Psoas muscle (tissue), 8 donors: Measurements from ENCODE around the gene KCP. TPM values are rescaled to one million over a fixed set of nuclear protein-coding genes. Genes with fewer than 3 reads are reported as not detected.
A peak's percentile ranks its signal among the peaks of the same experiment; 100 is the strongest.
"Not testable (repeated sequence)": the region's sequence is repeated elsewhere in the genome, so short reads cannot be mapped to it uniquely, and the experiment has no call there.

Experiments used
- ATAC-seq, 4 donors: fragments of 200-7000 bp; cut with Tn5 transposase; one replicate each; pipeline ENCODE4 v1.9.1; 2020; ENCODE audit warnings: moderate library complexity in 3 of 4, mild to moderate bottlenecking in 2 of 4
- DNase-seq, 2 donors: peaks; one replicate each; pipeline ENCODE4 v3.0.0-alpha.2; 2020
- H3K27ac ChIP-seq: fragments of 200-600 bp; one replicate; pipeline ENCODE4 v1.8.0; 2022
- H3K27me3 ChIP-seq, 3 donors: fragments of 200-600 bp in 1 of 3; one replicate each; pipeline versions ENCODE4 v1.6.1 to v1.8.0; 2013 to 2022; ENCODE audit warnings: low read length in 2 of 3, mild to moderate bottlenecking in 2 of 3, moderate library complexity in 1 of 3; ENCODE audit not compliant: insufficient read depth in 3 of 3
- H3K36me3 ChIP-seq, 2 donors: fragments of 200-600 bp in 1 of 2; one replicate each; pipeline versions ENCODE4 v1.6.1 to v1.8.0; 2013 to 2022; ENCODE audit warnings: low read depth in 1 of 2, mild to moderate bottlenecking in 1 of 2, moderate library complexity in 1 of 2; ENCODE audit not compliant: insufficient read depth in 1 of 2
- H3K4me1 ChIP-seq: fragments of 200-600 bp; one replicate; pipeline ENCODE4 v1.8.0; 2022
- H3K4me3 ChIP-seq: fragments of 200-600 bp; one replicate; pipeline ENCODE4 v1.8.0; 2022; ENCODE audit warnings: mild to moderate bottlenecking
- H3K9me3 ChIP-seq: fragments of 200-600 bp; one replicate; pipeline ENCODE4 v1.8.0; 2022
- WGBS, 3 donors: extraction: QIAGEN DNeasy Blood & Tissue Kit; methylation state at CpG; one replicate each; pipeline versions ENCODE4 v1.1.6 to v1.1.7; 2013; 5-methylcytosine and 5-hydroxymethylcytosine counted together
- intact Hi-C, 2 donors: fragments of 100-400 bp; cut with DNase I; formaldehyde crosslinking; loops; one replicate each; pipeline versions ENCODE4 v1.11.0 to v1.14.2; 2022
- polyA plus RNA-seq, 3 donors: library from polyadenylated mRNA; stranded (reverse); fragments of 200-250 nt; gene quantifications; one replicate each; pipeline ENCODE4 v1.2.3, GENCODE V29; 2013
- total RNA-seq, 4 donors: library from RNA; stranded (reverse); fragmentation: NEBNext Ultra II Directional in 2 of 4; extraction: Animal tissue kit (Norgen Biotek cat#: 25700) in 2 of 4; gene quantifications; one replicate each; pipeline versions ENCODE4 v1.2.1 to v1.2.4, GENCODE V29; 2021 to 2023
- TF ChIP-seq, protein P1 (sequence below): fragments of 200-600 bp; IDR thresholded peaks from one replicate; pipeline ENCODE4 v1.8.0; 2022; ENCODE audit warnings: antibody characterized with exemption
- donor health status: healthy with polysubstance abuse.
- donor health status: DM: no; HTN: no; CAD: no; lungs with moderate emphysema.
- donor health status: Bipolar disorder and iron deficiency.
- donor health status: healthy.
- donor health status: DM: yes; HTN: yes; CAD: no.
- donor health status: DM: no; HTN: no; CAD: no.
- donor health status: DM: no; HTN: no; CAD: no.
- donor health status: DM: yes; HTN: yes; CAD: no.

Gene KCP
- total and polyA plus RNA-seq, 7 donors: 0.03 to 0.34 (median 0.15) TPM

DNA sequence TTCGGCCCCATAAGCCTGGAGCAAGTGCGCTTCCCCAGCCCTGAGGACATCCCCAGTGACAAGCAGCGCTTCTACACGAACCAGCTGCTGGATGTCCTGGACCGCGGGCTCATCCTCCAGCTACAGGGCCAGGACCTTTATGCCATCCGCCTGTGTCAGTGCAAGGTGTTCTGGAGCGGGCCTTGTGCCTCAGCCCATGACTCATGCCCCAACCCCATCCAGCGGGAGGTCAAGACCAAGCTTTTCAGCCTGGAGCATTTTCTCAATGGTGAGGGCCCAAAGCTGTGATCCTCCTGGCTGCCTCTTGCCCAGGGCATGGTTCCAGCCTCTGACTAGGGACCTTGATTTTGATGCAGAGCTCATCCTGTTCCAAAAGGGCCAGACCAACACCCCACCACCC, 37.3 kb upstream of the KCP start:
- DNase-seq (no peak), ATAC-seq (peak in 1 of 4 donors; percentile 12)
- H3K27ac ChIP-seq: no peak overlapping the region
- no peaks in the 10 kb centered on the region for H3K4me1 ChIP-seq
- intact Hi-C loops: no loop called here
- peaks cover 0 to 5% (median 3%) of the 10 kb centered on the region in 3 donors for H3K27me3 ChIP-seq
- H3K4me3 ChIP-seq: no peak overlapping the region
- H3K36me3 ChIP-seq: peaks cover 3 to 7% of the 10 kb centered on the region in 2 donors
- TF ChIP-seq, protein P1, sequence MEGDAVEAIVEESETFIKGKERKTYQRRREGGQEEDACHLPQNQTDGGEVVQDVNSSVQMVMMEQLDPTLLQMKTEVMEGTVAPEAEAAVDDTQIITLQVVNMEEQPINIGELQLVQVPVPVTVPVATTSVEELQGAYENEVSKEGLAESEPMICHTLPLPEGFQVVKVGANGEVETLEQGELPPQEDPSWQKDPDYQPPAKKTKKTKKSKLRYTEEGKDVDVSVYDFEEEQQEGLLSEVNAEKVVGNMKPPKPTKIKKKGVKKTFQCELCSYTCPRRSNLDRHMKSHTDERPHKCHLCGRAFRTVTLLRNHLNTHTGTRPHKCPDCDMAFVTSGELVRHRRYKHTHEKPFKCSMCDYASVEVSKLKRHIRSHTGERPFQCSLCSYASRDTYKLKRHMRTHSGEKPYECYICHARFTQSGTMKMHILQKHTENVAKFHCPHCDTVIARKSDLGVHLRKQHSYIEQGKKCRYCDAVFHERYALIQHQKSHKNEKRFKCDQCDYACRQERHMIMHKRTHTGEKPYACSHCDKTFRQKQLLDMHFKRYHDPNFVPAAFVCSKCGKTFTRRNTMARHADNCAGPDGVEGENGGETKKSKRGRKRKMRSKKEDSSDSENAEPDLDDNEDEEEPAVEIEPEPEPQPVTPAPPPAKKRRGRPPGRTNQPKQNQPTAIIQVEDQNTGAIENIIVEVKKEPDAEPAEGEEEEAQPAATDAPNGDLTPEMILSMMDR: no peak
- H3K9me3 ChIP-seq: no peaks in the 10 kb centered on the region
- 84 to 87% (median 86%) methylated on average over 9 of the region's 9 CpGs for WGBS, 3 donors

DNA sequence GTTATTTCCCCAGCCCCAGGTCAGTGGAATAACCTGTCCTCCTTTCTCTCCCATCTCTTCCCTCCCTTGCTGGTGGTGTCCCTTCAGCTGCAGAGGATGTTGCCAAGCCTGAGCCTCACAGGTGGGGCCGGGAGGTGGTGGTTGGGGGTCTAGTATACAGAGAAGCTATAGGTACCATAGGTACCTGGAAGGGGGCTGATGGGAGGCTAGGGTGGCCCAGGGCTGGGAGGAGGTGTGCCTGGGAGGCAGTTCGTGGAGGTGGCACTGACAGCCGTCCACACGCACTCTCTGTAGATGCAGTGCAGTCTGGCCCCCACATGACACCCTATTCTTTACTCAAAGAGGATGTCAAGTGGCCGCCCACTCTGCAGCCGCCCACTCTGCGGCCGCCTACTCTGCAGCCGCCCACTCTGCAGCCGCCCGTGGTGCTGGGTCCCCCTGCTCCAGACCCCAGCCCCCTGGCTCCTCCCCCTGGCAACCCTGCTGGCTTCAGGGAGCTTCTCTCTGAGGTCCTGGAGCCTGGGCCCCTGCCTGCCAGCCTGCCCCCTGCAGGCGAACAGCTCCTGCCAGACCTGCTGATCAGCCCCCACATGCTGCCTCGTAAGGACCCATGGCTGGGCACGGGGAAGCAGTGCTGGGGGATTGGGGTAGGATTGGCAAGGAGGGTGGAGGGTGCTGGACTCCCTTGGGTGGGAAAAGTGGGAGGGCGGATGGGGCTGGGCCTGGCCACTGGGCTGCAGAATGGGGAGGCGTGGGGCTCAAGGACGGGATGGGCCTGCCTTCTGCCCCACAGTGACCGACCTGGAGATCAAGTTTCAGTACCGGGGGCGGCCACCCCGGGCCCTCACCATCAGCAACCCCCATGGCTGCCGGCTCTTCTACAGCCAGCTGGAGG, 36.7 kb upstream of the KCP start:
- H3K4me1 ChIP-seq: no peaks in the 10 kb centered on the region

DNA sequence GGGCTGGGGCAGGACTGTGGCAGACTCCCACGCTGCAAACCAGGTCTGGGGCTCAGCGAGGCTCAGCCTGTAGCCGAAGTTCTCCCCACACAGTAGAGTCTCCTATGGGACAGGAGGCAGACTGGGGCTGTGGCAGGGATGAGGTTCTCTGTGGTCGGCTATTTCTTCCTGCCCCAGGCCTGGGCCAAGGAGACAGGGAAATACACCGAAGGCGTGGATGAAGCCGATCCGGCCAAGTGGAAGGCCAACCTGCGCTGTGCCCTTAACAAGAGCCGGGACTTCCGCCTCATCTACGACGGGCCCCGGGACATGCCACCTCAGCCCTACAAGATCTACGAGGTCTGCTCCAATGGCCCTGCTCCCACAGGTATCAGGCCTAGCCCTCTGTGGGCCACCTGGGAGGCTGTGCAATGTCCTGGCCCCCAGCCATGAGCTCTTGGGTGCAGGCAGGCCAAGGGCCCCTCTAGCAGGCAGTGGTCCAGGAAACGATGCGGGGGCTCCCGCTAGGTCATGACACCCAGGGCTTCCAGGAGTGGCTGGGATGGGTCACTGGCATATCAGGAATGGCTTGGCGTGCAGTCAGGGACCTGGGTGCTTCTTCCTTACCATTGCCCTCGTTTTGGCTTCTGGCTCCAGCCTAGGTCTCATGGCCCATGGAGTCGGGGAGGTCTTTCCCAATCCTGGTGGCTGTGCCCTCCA, 35.3 kb upstream of the KCP start:
- no peak overlapping the region for H3K27ac ChIP-seq
- TF ChIP-seq, protein P1: no peak
- no peaks in the 10 kb centered on the region for H3K36me3 ChIP-seq
- no peaks in the 10 kb centered on the region for H3K4me1 ChIP-seq
- intact Hi-C loops: no loop called here
- H3K4me3 ChIP-seq: no peak overlapping the region
- no peaks in the 10 kb centered on the region for H3K9me3 ChIP-seq
- peaks cover 0 to 9% (median 5%) of the 10 kb centered on the region in 3 donors for H3K27me3 ChIP-seq
- WGBS, 3 donors: 83 to 85% (median 83%) methylated on average over 21 of the region's 21 CpGs
- DNase-seq (no peak), ATAC-seq (no peak)

More for the DNA sequence above, 36.7 kb upstream of the KCP start:
- Histone ChIP-seq H3K36me3 (peaks cover under 1 to 3% of the 10 kb centered on the region in 2 donors), H3K27me3 (peaks cover 0 to 8% (median 5%) of the 10 kb centered on the region in 3 donors), H3K4me3 (no peak overlapping the region), H3K9me3 (no peaks in the 10 kb centered on the region), H3K27ac (no peak overlapping the region)
- 79 to 83% (median 82%) methylated on average over 17 to 22 of the region's 22 CpGs for WGBS, 3 donors
- no peak for ATAC-seq
- intact Hi-C loops: no loop called here
- DNase-seq: no peak
- TF ChIP-seq, protein P1: no peak

DNA sequence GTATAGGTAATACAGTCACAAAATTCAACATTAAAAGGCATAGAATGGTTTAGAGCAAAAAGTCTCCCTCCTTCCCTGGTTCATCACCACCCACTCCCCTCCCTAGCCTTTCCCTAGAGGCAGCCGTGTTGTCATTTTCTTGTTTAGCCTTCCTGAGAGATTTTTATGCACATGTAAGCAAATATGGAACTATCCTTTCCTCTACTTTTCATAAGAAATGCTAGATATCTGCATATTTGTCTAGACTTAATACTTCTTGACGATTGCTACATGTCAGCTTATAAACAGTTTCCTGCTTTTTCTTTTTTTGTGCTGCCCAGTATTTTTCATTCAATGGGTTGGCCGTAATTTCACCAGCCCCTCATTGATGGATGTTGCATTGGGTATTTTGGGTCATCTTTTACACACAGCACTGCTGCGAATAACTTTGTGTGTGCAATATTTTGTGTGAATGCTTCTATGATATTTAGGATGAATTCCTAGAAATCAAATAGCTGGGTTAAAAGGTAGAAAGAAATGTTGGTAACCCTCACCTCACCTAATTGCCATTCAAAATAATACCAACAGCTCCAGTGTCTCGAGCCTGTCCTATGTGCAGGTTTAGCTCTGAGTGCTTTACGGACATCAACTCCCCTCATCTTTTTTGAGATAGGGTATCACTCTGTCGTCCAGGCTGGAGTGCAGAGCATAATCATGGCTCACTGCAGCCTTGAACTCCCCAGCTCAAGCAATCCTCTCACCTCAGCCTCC, 34.2 kb upstream of the KCP start:
- H3K4me1 ChIP-seq: no peaks in the 10 kb centered on the region
- TF ChIP-seq, protein P1: no peak
- peaks cover 0 to 10% (median 5%) of the 10 kb centered on the region in 3 donors for H3K27me3 ChIP-seq
- intact Hi-C loops: no loop called here
- ATAC-seq (no peak), DNase-seq (no peak)
- 67 to 74% (median 73%) methylated on average over 7 of the region's 7 CpGs for WGBS, 3 donors
- no peak overlapping the region for H3K4me3 ChIP-seq
- no peaks in the 10 kb centered on the region for H3K9me3 ChIP-seq
- no peak overlapping the region for H3K27ac ChIP-seq
- no peaks in the 10 kb centered on the region for H3K36me3 ChIP-seq

DNA sequence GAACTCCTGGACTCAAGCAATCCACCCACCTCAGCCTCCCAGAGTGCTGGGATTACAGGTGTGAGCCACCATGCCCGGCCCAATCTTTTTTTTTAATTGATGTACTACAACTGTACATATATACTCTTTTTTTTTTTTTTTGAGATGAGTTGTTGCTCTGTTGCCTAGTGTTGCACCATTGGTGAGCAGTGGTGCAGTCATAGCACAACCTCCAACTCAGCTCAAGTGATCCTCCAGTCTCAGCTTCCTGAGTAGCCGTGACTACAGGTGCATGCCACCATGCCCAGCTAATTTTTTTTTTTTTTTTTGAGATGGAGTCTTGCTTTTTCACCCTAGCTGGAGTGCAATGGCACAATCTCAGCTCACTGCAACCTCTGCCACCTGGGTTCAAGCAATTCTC, 32.7 kb upstream of the KCP start:
- DNase-seq, H3K4me1 ChIP-seq, intact Hi-C loops, H3K9me3 ChIP-seq, H3K27ac ChIP-seq, ATAC-seq, H3K36me3 ChIP-seq, H3K4me3 ChIP-seq: not testable (repeated sequence)
- H3K27me3 ChIP-seq: peaks cover 0 to 22% (median 8%) of the 10 kb centered on the region in 3 donors
- 86 to 100% (median 96%) methylated on average over 2 of the region's 2 CpGs for WGBS, 3 donors
